ENCODE results near the gene CAMTA1. TPM values are rescaled to one million over a fixed set of nuclear protein-coding genes. Genes with fewer than 3 reads are reported as not detected.

Gene CAMTA1
- total RNA-seq, 1 experiment from 2014 or later = 69.5 TPM

GRCh38 chr1:7351649-7352048 is 566.4 kb downstream of the CAMTA1 start:
- no TSS peak for BruUV-seq (replicated peaks)
- H3K27me3 ChIP-seq (ENCODE audit: insufficient read depth, low read length) = no peaks in the 10 kb centered on the region
- no peak overlapping the region for H3K4me3 ChIP-seq (replicated peaks in 1 of 2; ENCODE audit: low read depth in 1 of 2, low read length in 2 of 2)
- H2AFZ ChIP-seq (ENCODE audit: low read depth, low read length, poor library complexity, severe bottlenecking) = no peak overlapping the region
- no peak for ATAC-seq
- H3K79me2 ChIP-seq (ENCODE audit: insufficient read depth, low read length) = no peaks in the 10 kb centered on the region
- H3K36me3 ChIP-seq (ENCODE audit: control insufficient read depth in 1 of 2, insufficient read depth in 2 of 2, low read length in 2 of 2) = no peaks in the 10 kb centered on the region
- ChIA-PET POLR2A (no interaction called here), RAD21 (ENCODE audit: low non-redundant PET in 1 of 2, low total read pairs in 2 of 2, uncharacterized antibody in 2 of 2, unreplicated experiment in 2 of 2) (no interaction called here), CTCF (no interaction called here)
- intact Hi-C loops (cut with micrococcal nuclease) = no loop called here
- no peaks in the 10 kb centered on the region for H3K9me2 ChIP-seq (ENCODE audit: insufficient read depth)
- H3K9me3 ChIP-seq (ENCODE audit: control insufficient read depth in 1 of 2, insufficient read depth in 1 of 2, low read depth in 1 of 2, low read length in 2 of 2) = no peaks in the 10 kb centered on the region
- H3K9ac ChIP-seq (ENCODE audit: low read length) = no peak overlapping the region
- no peak for DNase-seq (ENCODE audit: low read depth, low spot score)
- H3K27ac ChIP-seq (ENCODE audit: low read depth, low read length) = no peak overlapping the region
- no peaks in the 10 kb centered on the region for H3K4me1 ChIP-seq (ENCODE audit: control insufficient read depth in 1 of 2, insufficient read depth in 2 of 2, low read length in 2 of 2)
- TF ChIP-seq MAX (IDR thresholded peaks at IDR 0.05) (no peak), EZH2phosphoT487 (IDR thresholded peaks at IDR 0.05; ENCODE audit: borderline replicate concordance) (no peak), CBX3 (IDR thresholded peaks at IDR 0.05; ENCODE audit: low read depth) (no peak), SRF (IDR thresholded peaks at IDR 0.05; ENCODE audit: low read depth) (no peak), FOSL1 (IDR thresholded peaks at IDR 0.05; ENCODE audit: low read depth) (no peak), EZH2 (IDR thresholded peaks at IDR 0.05) (no peak), ZNF274 (IDR thresholded peaks at IDR 0.05; ENCODE audit: low read depth, low read length) (no peak)
- H4K20me1 ChIP-seq (ENCODE audit: insufficient read depth) = no peaks in the 10 kb centered on the region
- H3K4me2 ChIP-seq (ENCODE audit: low read length) = no peak overlapping the region

DNA sequence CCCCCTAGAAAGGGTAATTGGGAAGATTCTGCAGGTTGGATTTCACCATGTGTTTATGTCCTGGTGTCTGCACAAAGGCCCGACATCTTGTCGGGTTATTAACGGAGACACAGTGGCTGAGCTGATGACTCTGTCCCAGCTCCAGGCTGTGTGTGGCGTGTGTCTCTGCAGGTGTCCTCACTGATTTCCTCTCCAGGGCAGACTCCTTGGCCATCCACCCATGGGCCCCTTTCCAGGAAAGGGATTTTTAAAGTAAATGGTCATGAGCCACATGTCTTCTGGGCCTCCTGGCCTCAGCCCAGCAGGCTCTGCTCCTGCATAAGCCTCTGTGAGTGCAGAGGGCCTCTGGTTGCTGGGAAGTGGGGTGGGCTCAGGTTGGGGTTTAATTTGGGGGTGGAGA is 567.1 kb downstream of the CAMTA1 start:
- ChIA-PET CTCF (no interaction called here), POLR2A (interaction anchor here (0.5 kb wide), 1 partner anchor 193 kb away, joined by 4 read pairs; no protein-coding TSS in a partner anchor), RAD21 (ENCODE audit: low non-redundant PET in 1 of 2, low total read pairs in 2 of 2, uncharacterized antibody in 2 of 2, unreplicated experiment in 2 of 2) (no interaction called here)
- DNase-seq (ENCODE audit: low read depth, low spot score) (no peak), ATAC-seq (no peak)
- BruUV-seq (replicated peaks) = no TSS peak
- H3K4me3 ChIP-seq (replicated peaks in 1 of 2; ENCODE audit: low read depth in 1 of 2, low read length in 2 of 2) = no peak overlapping the region
- no peaks in the 10 kb centered on the region for H4K20me1 ChIP-seq (ENCODE audit: insufficient read depth)
- no peaks in the 10 kb centered on the region for H3K4me1 ChIP-seq (ENCODE audit: control insufficient read depth in 1 of 2, insufficient read depth in 2 of 2, low read length in 2 of 2)
- H3K4me2 ChIP-seq (ENCODE audit: low read length) = no peak overlapping the region
- no peak overlapping the region for H3K9ac ChIP-seq (ENCODE audit: low read length)
- H3K27me3 ChIP-seq (ENCODE audit: insufficient read depth, low read length) = no peaks in the 10 kb centered on the region
- no peak overlapping the region for H2AFZ ChIP-seq (ENCODE audit: low read depth, low read length, poor library complexity, severe bottlenecking)
- no peaks in the 10 kb centered on the region for H3K9me3 ChIP-seq (ENCODE audit: control insufficient read depth in 1 of 2, insufficient read depth in 1 of 2, low read depth in 1 of 2, low read length in 2 of 2)
- H3K9me2 ChIP-seq (ENCODE audit: insufficient read depth) = no peaks in the 10 kb centered on the region
- TF ChIP-seq ZNF274 (IDR thresholded peaks at IDR 0.05; ENCODE audit: low read depth, low read length) (no peak), CEBPB (IDR thresholded peaks at IDR 0.05; ENCODE audit: low read depth) (no peak), FOSL1 (IDR thresholded peaks at IDR 0.05; ENCODE audit: low read depth) (no peak)
- TF ChIP-seq, protein P1, sequence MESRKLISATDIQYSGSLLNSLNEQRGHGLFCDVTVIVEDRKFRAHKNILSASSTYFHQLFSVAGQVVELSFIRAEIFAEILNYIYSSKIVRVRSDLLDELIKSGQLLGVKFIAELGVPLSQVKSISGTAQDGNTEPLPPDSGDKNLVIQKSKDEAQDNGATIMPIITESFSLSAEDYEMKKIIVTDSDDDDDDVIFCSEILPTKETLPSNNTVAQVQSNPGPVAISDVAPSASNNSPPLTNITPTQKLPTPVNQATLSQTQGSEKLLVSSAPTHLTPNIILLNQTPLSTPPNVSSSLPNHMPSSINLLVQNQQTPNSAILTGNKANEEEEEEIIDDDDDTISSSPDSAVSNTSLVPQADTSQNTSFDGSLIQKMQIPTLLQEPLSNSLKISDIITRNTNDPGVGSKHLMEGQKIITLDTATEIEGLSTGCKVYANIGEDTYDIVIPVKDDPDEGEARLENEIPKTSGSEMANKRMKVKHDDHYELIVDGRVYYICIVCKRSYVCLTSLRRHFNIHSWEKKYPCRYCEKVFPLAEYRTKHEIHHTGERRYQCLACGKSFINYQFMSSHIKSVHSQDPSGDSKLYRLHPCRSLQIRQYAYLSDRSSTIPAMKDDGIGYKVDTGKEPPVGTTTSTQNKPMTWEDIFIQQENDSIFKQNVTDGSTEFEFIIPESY (IDR thresholded peaks at IDR 0.05; ENCODE audit: extremely low read depth, insufficient replicate concordance, low read length) = no peak
- H3K27ac ChIP-seq (ENCODE audit: low read depth, low read length) = no peak overlapping the region
- H3K79me2 ChIP-seq (ENCODE audit: insufficient read depth, low read length) = no peaks in the 10 kb centered on the region
- H3K36me3 ChIP-seq (ENCODE audit: control insufficient read depth in 1 of 2, insufficient read depth in 2 of 2, low read length in 2 of 2) = no peaks in the 10 kb centered on the region
- intact Hi-C loops (cut with micrococcal nuclease) = no loop called here

Measured in HCT116 (cell line).